ENCODE results near the gene CDX4.
"Not testable (repeated sequence)": the region's sequence is repeated elsewhere in the genome, so short reads cannot be mapped to it uniquely, and the experiment has no call there.

Gene CDX4

DNA sequence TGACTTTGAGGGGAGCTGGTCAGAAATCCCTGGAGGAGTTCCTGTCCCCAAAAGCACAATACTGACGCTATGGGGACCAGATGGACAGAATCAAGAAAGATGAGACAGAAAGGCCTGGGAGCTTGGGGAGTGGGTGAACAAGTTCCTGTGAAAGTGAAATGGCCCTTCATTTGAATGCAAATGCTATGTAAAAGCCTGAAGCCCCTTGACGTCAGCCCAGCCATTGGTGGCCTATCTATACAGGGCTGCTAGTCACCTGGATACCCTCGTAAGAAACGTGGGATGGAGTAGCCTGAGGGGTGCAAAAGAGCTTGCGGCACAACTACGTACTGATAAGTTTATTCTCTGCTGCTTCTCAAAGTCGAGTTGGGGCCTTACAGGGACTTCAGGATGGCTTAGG is at the start of gene CDX4:
Gene CDX4, plus strand, starts transcription at position 223 of the 400 bp plus-strand sequence. CDS start 201 bp downstream, outside the sequence.
- DNase-seq (ENCODE audit: low read depth): no peak

DNA sequence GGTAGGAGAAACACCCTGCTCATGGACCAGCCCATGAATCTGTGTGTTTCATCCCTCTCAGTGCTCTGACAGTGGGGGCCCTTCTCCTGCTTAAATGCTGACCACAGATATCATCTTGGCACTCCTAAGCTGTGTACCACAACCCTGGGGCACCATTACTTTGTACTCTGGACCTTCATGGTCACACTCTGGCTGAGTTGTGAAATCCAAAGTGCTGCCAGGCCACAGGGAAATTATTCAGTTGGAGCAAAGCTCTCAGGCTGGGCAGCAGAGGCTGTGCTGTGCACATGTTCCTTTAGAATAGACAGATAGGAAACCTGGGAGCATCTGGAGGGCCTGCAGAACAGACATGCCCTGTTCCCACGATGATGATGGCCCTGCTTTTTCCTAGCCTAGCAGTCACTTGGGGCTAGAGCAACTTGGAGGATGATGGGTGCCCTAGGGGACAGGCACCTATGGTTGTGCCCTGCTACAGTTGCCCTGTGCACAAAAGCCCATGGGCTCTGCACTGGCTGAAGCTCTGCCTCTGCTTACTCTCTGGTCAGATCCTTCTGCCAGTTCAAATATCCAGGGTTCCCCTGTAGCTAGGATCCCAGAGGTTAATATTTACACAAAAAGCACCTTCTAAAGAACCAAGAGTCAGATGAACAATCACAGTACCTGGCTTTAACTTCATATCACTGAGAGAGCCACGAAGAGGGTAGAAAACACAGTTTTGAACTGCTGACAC is 48.5 kb upstream of the CDX4 start:
- DNase-seq (ENCODE audit: low read depth): no peak

DNA sequence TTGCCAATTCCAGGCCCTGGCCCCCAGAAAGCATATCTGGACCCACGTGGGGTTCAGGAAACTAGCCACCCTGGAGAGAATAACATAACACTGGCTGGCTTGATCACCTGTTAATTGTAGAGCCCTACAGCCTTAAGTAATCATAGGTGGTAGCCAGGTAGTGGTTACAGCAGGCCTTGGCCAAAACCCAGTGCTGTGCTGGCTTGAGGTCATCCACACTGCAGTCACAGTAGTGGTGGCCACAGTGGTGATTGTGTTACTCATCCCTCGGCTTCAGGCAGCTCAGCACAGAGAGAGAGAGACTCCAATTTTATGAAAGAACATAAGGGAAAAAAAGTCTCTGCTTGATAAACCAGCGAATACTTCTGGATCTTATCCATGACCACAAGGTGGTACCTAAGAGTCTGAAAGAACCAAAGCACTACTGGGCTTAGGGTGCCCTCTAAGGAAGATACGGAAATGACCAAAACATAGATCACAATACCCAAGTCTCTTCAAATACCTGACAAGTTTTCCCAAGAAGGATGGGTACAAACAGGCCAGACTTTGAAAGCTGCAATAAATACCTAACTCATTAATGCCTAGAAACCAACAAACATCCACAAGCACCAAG is 46.6 kb upstream of the CDX4 start:
- DNase-seq (ENCODE audit: low read depth): no peak

- DNase-seq (ENCODE audit: low read depth): no peak
Observed at GRCh38 chrX:73401591-73402266, 45.1 kb upstream of the CDX4 start.

GRCh38 chrX:73412930-73413329 is 33.9 kb upstream of the CDX4 start:
- no peak for DNase-seq (ENCODE audit: low read depth)

DNA sequence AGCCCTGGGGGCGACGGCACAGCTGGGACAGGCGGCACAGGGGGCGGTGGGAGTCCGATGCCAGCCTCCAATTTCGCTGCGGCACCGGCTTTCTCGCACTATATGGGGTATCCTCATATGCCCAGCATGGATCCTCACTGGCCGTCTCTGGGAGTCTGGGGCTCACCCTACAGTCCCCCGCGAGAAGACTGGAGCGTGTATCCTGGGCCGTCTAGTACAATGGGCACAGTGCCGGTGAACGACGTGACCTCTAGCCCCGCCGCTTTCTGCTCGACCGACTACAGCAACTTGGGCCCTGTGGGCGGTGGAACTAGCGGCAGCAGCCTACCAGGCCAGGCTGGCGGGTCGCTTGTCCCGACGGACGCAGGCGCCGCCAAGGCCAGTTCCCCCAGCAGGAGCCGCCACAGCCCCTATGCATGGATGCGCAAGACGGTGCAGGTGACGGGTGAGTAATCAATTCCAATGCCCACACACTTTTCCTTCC is 500 bp downstream of the CDX4 start:
- DNase-seq (ENCODE audit: low read depth): no peak

- no peak for DNase-seq (ENCODE audit: low read depth)
Observed at GRCh38 chrX:73448379-73448778, 1.5 kb downstream of the CDX4 start.

GRCh38 chrX:73455171-73455570 is 8.3 kb downstream of the CDX4 start:
- DNase-seq (ENCODE audit: low read depth): no peak

DNA sequence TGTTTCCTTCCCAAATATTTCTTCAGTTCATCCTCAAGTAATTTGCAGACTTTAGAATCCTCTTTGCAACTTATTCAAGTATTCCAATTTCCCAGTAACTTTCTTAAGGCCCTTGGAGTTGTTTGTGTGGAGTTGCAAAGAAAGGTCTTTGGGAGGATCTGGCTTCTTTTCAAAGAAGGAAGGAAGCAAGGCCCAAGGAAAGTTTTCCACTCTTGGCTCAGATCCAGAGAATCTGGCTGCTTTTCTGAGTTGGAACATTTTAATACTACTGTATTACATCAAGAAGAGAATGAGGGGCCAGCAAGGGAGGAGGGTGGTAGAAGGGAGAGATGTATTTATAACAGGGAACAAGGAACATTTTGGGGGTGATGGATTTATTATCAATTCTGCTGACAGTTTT is 10.5 kb downstream of the CDX4 start:
- no peak for DNase-seq (ENCODE audit: low read depth)

- no peak for DNase-seq (ENCODE audit: low read depth)
Observed at GRCh38 chrX:73468376-73468775, 21.5 kb downstream of the CDX4 start.

DNA sequence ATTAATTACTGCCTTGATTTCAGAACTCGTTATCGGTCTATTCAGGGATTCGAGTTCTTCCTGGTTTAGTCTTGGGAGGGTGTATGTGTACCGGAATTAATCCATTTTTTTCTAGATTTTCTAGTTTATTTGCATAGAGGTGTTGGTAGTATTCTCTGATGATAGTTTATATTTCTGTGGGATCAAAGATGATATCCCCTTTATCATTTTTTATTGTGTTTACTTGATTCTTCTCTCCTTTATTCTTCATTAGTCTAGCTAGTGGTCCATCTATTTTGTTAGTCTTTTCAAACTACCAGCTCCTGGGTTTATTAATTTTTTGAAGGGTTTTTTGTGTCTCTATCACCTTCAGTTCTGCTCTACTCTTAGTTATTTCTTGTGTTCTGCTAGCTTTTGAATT is 32.1 kb downstream of the CDX4 start:
- DNase-seq (ENCODE audit: low read depth): no peak

DNA sequence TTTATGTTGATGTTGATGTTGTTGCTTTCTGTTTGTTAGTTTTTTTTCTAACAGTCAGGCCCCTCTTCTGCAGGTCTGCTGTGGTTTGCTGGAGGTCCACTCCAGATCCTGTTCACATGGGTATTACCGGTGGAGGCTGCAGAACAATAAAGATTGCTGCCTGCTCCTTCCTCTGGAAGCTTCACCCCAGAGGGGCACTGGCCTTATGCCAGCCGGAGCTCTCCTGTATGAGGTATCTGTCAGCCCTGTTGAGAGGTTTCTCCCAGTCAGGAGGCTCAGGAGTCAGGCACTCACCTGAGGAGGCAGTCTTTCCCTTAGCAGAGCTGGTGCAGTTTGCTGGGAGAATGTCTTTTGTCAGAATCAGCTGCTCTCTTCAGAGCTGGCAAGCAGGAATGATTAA is 34.7 kb downstream of the CDX4 start:
- DNase-seq (ENCODE audit: low read depth): no peak

- no peak for DNase-seq (ENCODE audit: low read depth)
Observed at GRCh38 chrX:73490661-73491060, 43.8 kb downstream of the CDX4 start.

GRCh38 chrX:73492178-73492577 is 45.3 kb downstream of the CDX4 start:
- not testable (repeated sequence) for DNase-seq (ENCODE audit: low read depth)
